ENCODE data around the gene SLC16A3. TPM values are rescaled to one million over a fixed set of nuclear protein-coding genes. Genes with fewer than 3 reads are reported as not detected.

The SLC16A3 gene
- total RNA-seq, 4 donors from 2014 or later = 11.2 to 38.5 (median 22.1) TPM

- no peak for ATAC-seq
- peaks cover 0 to 93% of the 10 kb centered on the region in 2 donors for H3K36me3 ChIP-seq
- WGBS, 2 donors (ENCODE audit: low coverage in 1 of 2) = 20 to 87% methylated on average over 1 to 13 of the region's 16 CpGs
- peak overlapping the region in 1 of 4 donors; percentile 26 for H3K27ac ChIP-seq
- peak overlapping the region in 1 of 2 donors; percentile 18 for H3K4me3 ChIP-seq
- H3K9me3 ChIP-seq = no peaks in the 10 kb centered on the region
- H3K4me1 ChIP-seq = peaks cover 0 to 6% (median 0%) of the 10 kb centered on the region in 3 donors
- H3K27me3 ChIP-seq = no peaks in the 10 kb centered on the region
- TF ChIP-seq POLR2A (IDR thresholded peaks at IDR 0.05) (no peak), CTCF (IDR thresholded peaks at IDR 0.05) (no peak), EP300 (IDR thresholded peaks at IDR 0.05) (no peak), POLR2AphosphoS5 (IDR thresholded peaks at IDR 0.05) (no peak)
These were observed 35.2 kb upstream of the SLC16A3 start for GRCh38 chr17:82193520-82194220.

DNA sequence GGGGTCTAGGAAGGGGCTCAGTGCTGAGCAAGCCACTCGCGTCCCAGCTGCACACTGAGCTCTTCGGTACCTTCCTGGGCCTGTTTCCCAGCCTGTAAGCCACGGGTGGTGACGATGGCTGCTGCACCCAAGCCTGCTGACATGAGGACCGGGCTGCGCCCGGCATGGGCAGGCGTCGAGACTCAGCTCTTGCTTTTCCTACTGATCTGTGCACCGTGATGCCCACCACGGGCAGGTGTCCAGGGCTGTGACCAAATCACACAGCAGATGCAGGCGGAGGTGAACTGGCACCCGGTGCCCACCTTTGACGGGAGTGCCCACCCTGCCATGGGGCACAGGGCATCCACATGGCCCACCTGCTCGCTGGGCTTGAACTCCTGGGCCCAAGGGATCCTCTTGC lies 34.1 kb upstream of the SLC16A3 start:
- H3K36me3 ChIP-seq = peaks cover 0 to 90% of the 10 kb centered on the region in 2 donors
- TF ChIP-seq EP300 (IDR thresholded peaks at IDR 0.05) (no peak), CTCF (IDR thresholded peaks at IDR 0.05) (no peak), POLR2AphosphoS5 (IDR thresholded peaks at IDR 0.05) (no peak), POLR2A (IDR thresholded peaks at IDR 0.05) (no peak)
- ATAC-seq = no peak

GRCh38 chr17:82195675-82196672 lies 32.9 kb upstream of the SLC16A3 start:
- H3K36me3 ChIP-seq = peaks cover 0 to 90% of the 10 kb centered on the region in 2 donors
- 42% methylated on average over 15 of the region's 25 CpGs; no CpG with 5 or more reads in 1 of the 2 donors for WGBS, 2 donors (ENCODE audit: low coverage in 1 of 2)
- TF ChIP-seq POLR2A (IDR thresholded peaks at IDR 0.05) = no peak
- TF ChIP-seq POLR2AphosphoS5 (IDR thresholded peaks at IDR 0.05) = no peak
- no peak for TF ChIP-seq CTCF (IDR thresholded peaks at IDR 0.05)
- no peak for TF ChIP-seq EP300 (IDR thresholded peaks at IDR 0.05)
- no peaks in the 10 kb centered on the region for H3K9me3 ChIP-seq
- H3K4me3 ChIP-seq = no peak overlapping the region
- H3K4me1 ChIP-seq = peaks cover 0 to 6% (median 0%) of the 10 kb centered on the region in 3 donors
- ATAC-seq = peak; percentile 41
- H3K27ac ChIP-seq = peak overlapping the region in 3 of 4 donors; percentile 46 to 62 (median 58)
- no peaks in the 10 kb centered on the region for H3K27me3 ChIP-seq

More for the DNA sequence above, 34.1 kb upstream of the SLC16A3 start:
- H3K4me3 ChIP-seq = no peak overlapping the region
- H3K4me1 ChIP-seq = peaks cover 0 to 6% (median 0%) of the 10 kb centered on the region in 3 donors
- H3K27ac ChIP-seq = no peak overlapping the region
- 100% methylated on average over 2 of the region's 16 CpGs; no CpG with 5 or more reads in 1 of the 2 donors for WGBS, 2 donors (ENCODE audit: low coverage in 1 of 2)
- H3K9me3 ChIP-seq = no peaks in the 10 kb centered on the region
- H3K27me3 ChIP-seq = no peaks in the 10 kb centered on the region

- H3K36me3 ChIP-seq = peaks cover 0 to 77% of the 10 kb centered on the region in 2 donors
- TF ChIP-seq EP300 (IDR thresholded peaks at IDR 0.05) (no peak), POLR2AphosphoS5 (IDR thresholded peaks at IDR 0.05) (no peak), POLR2A (IDR thresholded peaks at IDR 0.05) (no peak), CTCF (IDR thresholded peaks at IDR 0.05) (no peak)
These were observed 30.8 kb upstream of the SLC16A3 start for GRCh38 chr17:82198092-82198491.

More at GRCh38 chr17:82198092-82198491, 30.8 kb upstream of the SLC16A3 start:
- H3K27ac ChIP-seq = no peak overlapping the region
- WGBS, 2 donors (ENCODE audit: low coverage in 1 of 2) = 91 to 100% methylated on average over 4 of the region's 4 CpGs
- no peaks in the 10 kb centered on the region for H3K9me3 ChIP-seq
- no peak overlapping the region for H3K4me3 ChIP-seq
- no peaks in the 10 kb centered on the region for H3K27me3 ChIP-seq
- peaks cover 0 to 6% (median 0%) of the 10 kb centered on the region in 3 donors for H3K4me1 ChIP-seq
- no peak for ATAC-seq

Measured in gastroesophageal sphincter (tissue), 4 donors.